ENCODE data around the gene TIMP2. TPM values are rescaled to one million over a fixed set of nuclear protein-coding genes. Genes with fewer than 3 reads are reported as not detected.

Gene TIMP2
- total RNA-seq, 1 experiment from 2014 or later, result 114 TPM

- POLR2A ChIA-PET (ENCODE audit: unreplicated experiment), result no interaction called here
- Histone ChIP-seq H3K36me3 (ENCODE audit: low read depth) (no peaks in the 10 kb centered on the region), H2AFZ (no peak overlapping the region), H3K27me3 (ENCODE audit: insufficient read depth, low read depth) (no peaks in the 10 kb centered on the region), H3K27ac (no peak overlapping the region), H3F3A (ENCODE audit: insufficient read depth, low read depth) (no peaks in the 10 kb centered on the region), H3K4me3 (no peak overlapping the region), H3K9me2 (ENCODE audit: insufficient read depth) (no peaks in the 10 kb centered on the region), H3K4me2 (no peak overlapping the region), H3K9me3 (ENCODE audit: insufficient read depth, low read depth) (no peaks in the 10 kb centered on the region), H3K79me2 (ENCODE audit: low read depth) (no peaks in the 10 kb centered on the region), H4K20me1 (ENCODE audit: insufficient read depth) (peaks cover 4% of the 10 kb centered on the region), H3K4me1 (replicated peaks; ENCODE audit: insufficient read depth) (no peaks in the 10 kb centered on the region)
- DNase-seq, result no peak
- no TSS peak for BruUV-seq (replicated peaks)
- intact Hi-C loops (cut with micrococcal nuclease; ENCODE audit: unreplicated experiment), result no loop called here
- CTCF ChIA-PET, result no interaction called here
- no peak for TF ChIP-seq CTCF (conservative IDR thresholded peaks at IDR 0.05)
- TF ChIP-seq EZH2 (IDR thresholded peaks at IDR 0.05; ENCODE audit: low read depth), result no peak
Measured at GRCh38 chr17:78805301-78805700, 119.9 kb downstream of the TIMP2 start.

GRCh38 chr17:78804777-78805176 is 120.4 kb downstream of the TIMP2 start:
- intact Hi-C loops (cut with micrococcal nuclease; ENCODE audit: unreplicated experiment), result no loop called here
- Histone ChIP-seq H3K9me3 (ENCODE audit: insufficient read depth, low read depth) (no peaks in the 10 kb centered on the region), H2AFZ (no peak overlapping the region), H3K4me3 (no peak overlapping the region), H3K36me3 (ENCODE audit: low read depth) (no peaks in the 10 kb centered on the region), H3K9me2 (ENCODE audit: insufficient read depth) (no peaks in the 10 kb centered on the region), H4K20me1 (ENCODE audit: insufficient read depth) (peaks cover 4% of the 10 kb centered on the region), H3K27me3 (ENCODE audit: insufficient read depth, low read depth) (no peaks in the 10 kb centered on the region), H3K79me2 (ENCODE audit: low read depth) (no peaks in the 10 kb centered on the region), H3K4me2 (no peak overlapping the region), H3K4me1 (replicated peaks; ENCODE audit: insufficient read depth) (no peaks in the 10 kb centered on the region), H3F3A (ENCODE audit: insufficient read depth, low read depth) (no peaks in the 10 kb centered on the region), H3K27ac (no peak overlapping the region)
- TF ChIP-seq CTCF (conservative IDR thresholded peaks at IDR 0.05), result no peak
- TF ChIP-seq EZH2 (IDR thresholded peaks at IDR 0.05; ENCODE audit: low read depth), result no peak
- no peak for DNase-seq
- ChIA-PET POLR2A (ENCODE audit: unreplicated experiment) (no interaction called here), CTCF (no interaction called here)
- BruUV-seq (replicated peaks), result no TSS peak

GRCh38 chr17:78803186-78803845 is 121.9 kb downstream of the TIMP2 start:
- TF ChIP-seq EZH2 (IDR thresholded peaks at IDR 0.05; ENCODE audit: low read depth) (no peak), CTCF (conservative IDR thresholded peaks at IDR 0.05) (no peak)
- no peaks in the 10 kb centered on the region for H3K36me3 ChIP-seq (ENCODE audit: low read depth)
- DNase-seq, result no peak
- intact Hi-C loops (cut with micrococcal nuclease; ENCODE audit: unreplicated experiment), result no loop called here
- CTCF ChIA-PET, result no interaction called here
- H3K9me3 ChIP-seq (ENCODE audit: insufficient read depth, low read depth), result no peaks in the 10 kb centered on the region
- H3K27me3 ChIP-seq (ENCODE audit: insufficient read depth, low read depth), result no peaks in the 10 kb centered on the region
- POLR2A ChIA-PET (ENCODE audit: unreplicated experiment), result no interaction called here
- no peaks in the 10 kb centered on the region for H3K9me2 ChIP-seq (ENCODE audit: insufficient read depth)
- H2AFZ ChIP-seq, result no peak overlapping the region
- no peak overlapping the region for H3K4me2 ChIP-seq
- H3K4me3 ChIP-seq, result no peak overlapping the region
- no peak overlapping the region for H3K27ac ChIP-seq
- peaks cover 4% of the 10 kb centered on the region for H4K20me1 ChIP-seq (ENCODE audit: insufficient read depth)
- H3K4me1 ChIP-seq (replicated peaks; ENCODE audit: insufficient read depth), result no peaks in the 10 kb centered on the region
- no peaks in the 10 kb centered on the region for H3K79me2 ChIP-seq (ENCODE audit: low read depth)
- no peaks in the 10 kb centered on the region for H3F3A ChIP-seq (ENCODE audit: insufficient read depth, low read depth)
- no TSS peak for BruUV-seq (replicated peaks)

Other genes with a start within 250 kb of the TIMP2 start
- 40.3 and 41.0 TPM in 2 replicates for gene CYTH1, start 143.1 kb downstream of the TIMP2 start, total RNA-seq (2021)
- 41.4 and 46.2 TPM in 2 replicates for gene USP36, start 84.6 kb downstream of the TIMP2 start, total RNA-seq (2021)
- 3.5 and 3.6 TPM in 2 replicates for gene CEP295NL, start 22.2 kb downstream of the TIMP2 start, total RNA-seq (2021)
- 507 and 685 TPM in 2 replicates for gene LGALS3BP, start 54.5 kb upstream of the TIMP2 start, total RNA-seq (2021)
- gene CANT1, start 84.4 kb upstream of the TIMP2 start, total RNA-seq (2021), result 116 and 183 TPM in 2 replicates
- gene C1QTNF1, start 98.8 kb upstream of the TIMP2 start, total RNA-seq (2021), result 3.4 and 3.9 TPM in 2 replicates
- gene ENGASE, start 149.4 kb upstream of the TIMP2 start, total RNA-seq (2021), result 15.7 and 19.5 TPM in 2 replicates